Suppressor macrophage (primary cell): ENCODE results near the gene WIPF1.
A peak's percentile ranks its signal among the peaks of the same experiment; 100 is the strongest.

Source experiments
- DNase-seq, 4 experiments: peaks; one replicate each; pipeline ENCODE4 v3.0.0-alpha.2; 2020 to 2022

The WIPF1 gene

GRCh38 chr2:174595116-174595809 lies 2.3 kb downstream of the WIPF1 start:
- DNase-seq, result peak in 2 of 4 experiments; percentile 40 to 42

- no peak for DNase-seq
Observed at GRCh38 chr2:174594456-174594855, 3.1 kb downstream of the WIPF1 start.

- peak; percentile 71 to 84 (median 77) for DNase-seq
Observed at GRCh38 chr2:174593574-174594203, 3.9 kb downstream of the WIPF1 start.

- no peak for DNase-seq
Observed at GRCh38 chr2:174593041-174593440, 4.6 kb downstream of the WIPF1 start.

GRCh38 chr2:174591740-174592139 lies 5.9 kb downstream of the WIPF1 start:
- no peak for DNase-seq

- peak in 2 of 4 experiments; percentile 42 to 43 for DNase-seq
Observed at GRCh38 chr2:174590928-174591648, 6.5 kb downstream of the WIPF1 start.

- no peak for DNase-seq
Observed at GRCh38 chr2:174590346-174590745, 7.3 kb downstream of the WIPF1 start.

- no peak for DNase-seq
Observed at GRCh38 chr2:174589334-174589733, 8.3 kb downstream of the WIPF1 start.

- no peak for DNase-seq
Observed at GRCh38 chr2:174588463-174588862, 9.1 kb downstream of the WIPF1 start.

GRCh38 chr2:174587579-174587978 lies 10.0 kb downstream of the WIPF1 start:
- DNase-seq, result no peak

- no peak for DNase-seq
Observed at GRCh38 chr2:174586418-174587295, 10.9 kb downstream of the WIPF1 start.

- no peak for DNase-seq
Observed at GRCh38 chr2:174585657-174586252, 11.8 kb downstream of the WIPF1 start.

- DNase-seq, result no peak
Observed at GRCh38 chr2:174585146-174585545, 12.5 kb downstream of the WIPF1 start.

GRCh38 chr2:174581491-174581890 lies 16.1 kb downstream of the WIPF1 start:
- no peak for DNase-seq

GRCh38 chr2:174580951-174581350 lies 16.7 kb downstream of the WIPF1 start:
- DNase-seq, result no peak

GRCh38 chr2:174577967-174578589 lies 19.5 kb downstream of the WIPF1 start:
- DNase-seq, result peak; percentile 46 to 63 (median 50)

- DNase-seq, result no peak
Observed at GRCh38 chr2:174575124-174575776, 22.4 kb downstream of the WIPF1 start.

- no peak for DNase-seq
Observed at GRCh38 chr2:174574657-174575056, 22.9 kb downstream of the WIPF1 start.

- peak; percentile 76 to 91 (median 88) for DNase-seq
Observed at GRCh38 chr2:174573621-174574081, 24.0 kb downstream of the WIPF1 start.

GRCh38 chr2:174572556-174572955 lies 25.0 kb downstream of the WIPF1 start:
- DNase-seq, result no peak
